NCI-H128 (cell line): Measurements from ENCODE around the gene PTPN4.
"Not testable (repeated sequence)": the region's sequence is repeated elsewhere in the genome, so short reads cannot be mapped to it uniquely, and the experiment has no call there.

Experiments
- DNase-seq: peaks from one replicate; lab custom pipeline; 2025; ENCODE audit not compliant: unreplicated experiment; lab: John Stamatoyannopoulos, UW

PTPN4 gene

DNA sequence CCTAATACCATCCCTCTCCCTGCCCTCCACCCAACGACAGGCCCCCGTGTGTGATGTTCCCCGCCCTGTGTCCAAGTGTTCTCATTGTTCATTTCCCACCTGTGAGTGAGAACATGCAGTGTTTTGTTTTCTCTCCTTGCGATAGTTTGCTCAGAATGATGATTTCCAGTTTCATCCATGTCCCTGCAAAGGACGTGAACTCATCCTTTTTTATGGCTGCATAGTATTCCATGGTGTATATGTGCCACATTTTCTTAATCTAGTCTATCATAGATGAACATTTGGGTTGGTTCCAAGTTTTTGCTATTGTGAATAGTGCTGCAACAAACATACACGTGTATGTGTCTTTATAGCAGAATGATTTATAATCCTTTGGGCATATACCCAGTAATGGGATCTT, 44.7 kb downstream of the PTPN4 start:
- DNase-seq, result not testable (repeated sequence)

DNA sequence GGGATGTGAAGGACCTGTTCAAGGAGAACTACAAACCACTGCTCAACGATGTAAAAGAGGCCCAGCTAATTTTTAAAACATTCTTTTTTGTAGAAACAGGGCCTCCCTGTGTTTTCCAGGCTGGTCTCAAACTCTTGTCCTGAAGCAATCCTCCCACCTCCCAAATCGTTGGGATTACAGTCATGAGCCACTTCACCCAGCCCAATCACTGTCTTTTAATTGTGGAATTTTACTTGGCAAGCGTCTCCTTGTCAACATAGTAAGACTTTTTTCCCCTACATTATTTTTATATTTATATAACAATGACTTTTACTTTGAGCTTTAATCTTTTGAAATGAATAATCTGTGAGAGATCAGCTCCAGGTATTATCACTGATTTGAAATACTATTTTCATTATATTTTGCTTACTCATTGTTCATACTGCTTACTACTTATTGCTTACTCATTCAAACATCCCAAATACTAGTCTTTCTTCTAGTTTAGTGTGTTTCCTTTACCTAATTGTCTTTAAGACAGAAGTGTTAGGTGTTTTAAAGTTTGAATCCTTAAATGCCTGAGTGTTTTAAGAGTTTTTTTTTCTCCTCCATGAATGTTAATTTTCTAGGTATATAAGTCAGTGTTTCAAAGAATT, 48.9 kb downstream of the PTPN4 start:
- no peak for DNase-seq

DNA sequence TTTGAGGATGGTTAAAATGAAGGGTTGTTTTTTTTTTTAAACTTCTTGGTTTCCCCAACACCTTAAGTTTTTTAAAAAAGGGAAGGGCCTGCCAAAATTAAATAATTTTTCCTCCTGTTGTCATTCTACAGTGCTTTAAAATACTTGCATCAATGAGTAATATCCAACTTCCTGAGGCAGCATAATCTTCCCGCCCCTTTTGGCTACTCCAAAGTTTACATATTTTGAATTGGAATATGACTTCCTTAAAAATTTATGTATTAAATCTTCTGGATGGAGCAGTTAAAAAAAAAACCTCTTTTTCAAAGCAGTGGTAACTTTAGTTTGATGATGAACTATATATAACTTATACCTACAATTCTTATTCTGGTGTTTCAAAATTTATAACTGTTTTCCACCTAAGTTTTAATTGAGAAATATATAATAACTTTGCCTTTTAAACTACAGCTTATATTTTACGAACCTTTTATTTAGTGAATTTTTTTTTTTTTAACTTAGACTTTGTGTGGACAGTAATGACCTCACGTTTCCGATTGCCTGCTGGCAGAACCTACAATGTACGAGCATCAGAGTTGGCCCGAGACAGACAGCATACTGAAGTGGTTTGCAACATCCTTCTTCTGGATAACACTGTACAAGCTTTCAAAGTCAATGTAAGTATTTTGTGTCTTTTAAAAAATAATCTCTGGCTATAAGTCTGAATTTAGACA, 49.8 kb downstream of the PTPN4 start:
- DNase-seq, result no peak

DNA sequence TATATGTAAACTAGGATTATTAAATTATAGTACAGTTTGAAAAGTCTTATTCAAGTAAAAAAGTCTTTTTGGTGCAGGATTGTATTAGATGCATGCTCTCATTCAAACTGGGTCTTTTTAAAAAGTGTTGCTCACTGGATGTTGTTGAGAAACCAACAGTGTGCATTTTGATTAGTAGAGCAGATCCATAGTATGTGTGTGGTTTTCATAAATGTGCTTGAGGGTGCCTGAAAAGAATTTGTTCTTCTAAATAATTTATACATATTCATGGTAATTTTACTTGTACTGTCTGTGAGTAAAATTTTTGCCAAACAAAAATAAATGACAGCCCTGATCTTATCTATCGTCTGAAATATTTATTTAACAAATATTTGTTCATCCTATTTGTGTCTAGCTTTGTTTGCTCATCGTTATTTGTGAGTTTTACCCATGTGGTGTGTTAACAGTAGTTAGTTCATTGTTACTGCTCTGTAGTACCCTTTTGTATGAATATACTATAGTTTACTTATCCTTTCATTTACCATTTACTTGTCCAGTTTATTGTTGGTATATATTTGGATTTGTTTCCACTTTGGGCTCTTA, 50.4 kb downstream of the PTPN4 start:
- DNase-seq, result no peak

DNA sequence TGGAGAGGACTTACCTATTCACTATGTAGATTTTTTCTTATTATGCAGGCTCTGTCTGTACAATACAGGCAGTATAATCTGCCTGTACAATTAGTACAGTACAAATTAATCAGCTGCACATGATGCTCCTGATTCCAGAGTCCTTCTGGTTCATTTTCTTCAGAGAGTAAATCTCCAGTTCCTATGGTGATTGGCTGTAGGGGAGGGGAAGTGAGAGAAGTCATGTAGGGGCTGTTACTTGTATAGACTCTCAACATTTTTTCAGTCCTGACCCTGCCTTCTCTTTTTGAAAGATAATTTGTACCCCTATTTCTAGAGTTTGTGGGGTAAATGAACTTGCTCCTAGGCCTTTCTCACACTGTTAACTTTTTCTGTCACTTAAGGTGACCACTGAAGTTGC, 54.5 kb downstream of the PTPN4 start:
- DNase-seq, result no peak

DNA sequence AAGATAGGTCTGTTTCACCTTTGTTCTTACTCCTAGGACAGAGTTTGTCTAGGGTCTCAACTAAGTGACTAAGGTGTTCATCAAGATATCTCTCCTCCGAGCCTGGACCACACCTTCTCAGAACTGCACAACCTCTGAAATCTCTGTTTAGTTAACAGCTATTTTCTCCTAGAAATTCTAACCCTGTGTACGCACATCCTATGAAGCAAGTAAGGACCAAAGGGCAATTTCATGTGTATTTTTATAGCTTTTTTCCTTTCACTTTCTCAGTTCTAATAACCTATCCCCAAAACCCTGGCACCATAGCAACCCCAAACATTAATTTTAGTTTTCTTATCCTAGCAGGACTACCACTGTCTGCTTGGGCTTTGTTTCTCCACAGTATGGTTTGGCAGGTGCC, 59.1 kb downstream of the PTPN4 start:
- DNase-seq, result no peak

DNA sequence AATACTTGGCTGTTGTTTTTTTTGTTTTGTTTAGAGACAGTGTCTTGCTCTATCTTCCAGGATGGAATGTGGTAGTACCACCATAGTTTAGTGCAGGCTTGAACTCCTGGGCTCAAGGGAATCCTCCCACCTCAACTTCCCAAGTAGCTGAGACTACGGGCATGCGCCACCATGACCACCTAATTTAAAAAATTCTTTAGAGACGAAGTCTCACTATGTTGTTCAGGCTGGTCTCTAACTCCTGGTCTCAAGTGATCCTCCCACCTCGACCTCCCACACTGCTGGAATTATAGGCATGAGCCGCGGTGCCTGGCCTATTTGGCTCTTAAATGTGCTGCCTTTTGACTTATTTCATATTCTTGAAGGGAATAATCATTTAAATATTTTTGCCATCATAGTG, 60.1 kb downstream of the PTPN4 start:
- DNase-seq, result no peak

DNA sequence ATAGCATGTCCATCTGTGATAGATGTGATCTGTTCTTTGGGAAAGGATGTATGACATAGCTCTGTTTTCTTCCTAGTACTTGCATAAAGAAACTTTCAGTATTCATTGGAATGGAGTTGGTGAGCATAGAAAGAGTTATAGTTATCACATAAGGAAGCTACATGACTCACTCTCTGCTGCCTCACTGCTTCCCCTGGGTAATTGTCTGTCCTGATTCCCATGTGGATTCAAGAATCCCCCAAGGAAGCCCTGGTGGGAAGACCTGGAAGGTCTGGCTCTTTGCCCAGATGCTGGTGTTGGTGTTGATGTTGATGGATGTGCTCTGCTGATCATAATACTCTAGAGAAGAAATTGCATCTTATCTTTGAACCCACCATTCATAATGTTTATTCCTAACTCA, 60.6 kb downstream of the PTPN4 start:
- no peak for DNase-seq

DNA sequence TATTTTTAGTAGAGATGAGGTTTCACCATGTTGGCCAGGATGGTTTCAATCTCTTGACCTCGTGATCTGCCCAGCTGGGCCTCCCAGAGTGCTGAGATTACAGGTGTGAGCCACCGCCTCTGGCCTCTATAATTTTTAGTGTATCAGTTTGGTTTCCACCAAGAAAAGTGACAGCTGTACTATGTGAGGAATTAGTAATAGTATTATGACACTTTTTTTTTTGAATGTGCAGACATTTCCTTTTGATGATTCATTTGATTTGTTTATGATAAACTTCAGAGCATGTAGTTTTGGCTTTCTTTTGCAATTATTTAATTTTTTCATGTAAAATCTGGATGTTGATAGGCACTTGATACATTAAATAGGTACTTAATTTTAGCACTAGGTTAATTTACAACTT, 61.5 kb downstream of the PTPN4 start:
- no peak for DNase-seq

DNA sequence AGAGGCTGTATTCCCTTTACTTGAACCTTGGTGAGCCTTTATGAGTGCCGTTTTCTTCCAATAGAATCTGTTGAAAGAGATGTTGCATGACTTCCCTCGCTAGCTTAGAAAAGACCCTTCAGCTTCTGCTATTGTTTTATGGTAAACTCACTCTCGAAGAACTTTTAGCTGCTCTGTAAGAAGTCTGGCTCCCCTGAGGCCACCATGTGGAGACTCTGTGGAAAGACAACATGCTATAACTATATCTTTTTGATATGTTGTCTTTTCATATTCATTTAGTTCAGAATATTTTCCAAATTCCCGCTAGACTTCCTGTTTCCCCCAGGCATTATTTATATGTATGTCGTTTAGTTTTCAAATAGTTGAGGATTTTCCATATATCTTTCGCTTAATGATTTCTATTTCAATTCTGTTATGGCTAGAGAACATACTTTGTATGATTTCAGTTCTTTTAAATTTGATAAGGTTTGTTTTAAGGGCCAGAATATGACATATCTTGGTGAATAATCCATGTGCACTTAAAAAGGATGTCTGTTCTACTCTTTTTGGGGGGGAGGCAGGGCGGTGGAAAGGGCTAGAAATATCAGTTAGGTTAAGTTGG, 64.1 kb downstream of the PTPN4 start:
- no peak for DNase-seq

DNA sequence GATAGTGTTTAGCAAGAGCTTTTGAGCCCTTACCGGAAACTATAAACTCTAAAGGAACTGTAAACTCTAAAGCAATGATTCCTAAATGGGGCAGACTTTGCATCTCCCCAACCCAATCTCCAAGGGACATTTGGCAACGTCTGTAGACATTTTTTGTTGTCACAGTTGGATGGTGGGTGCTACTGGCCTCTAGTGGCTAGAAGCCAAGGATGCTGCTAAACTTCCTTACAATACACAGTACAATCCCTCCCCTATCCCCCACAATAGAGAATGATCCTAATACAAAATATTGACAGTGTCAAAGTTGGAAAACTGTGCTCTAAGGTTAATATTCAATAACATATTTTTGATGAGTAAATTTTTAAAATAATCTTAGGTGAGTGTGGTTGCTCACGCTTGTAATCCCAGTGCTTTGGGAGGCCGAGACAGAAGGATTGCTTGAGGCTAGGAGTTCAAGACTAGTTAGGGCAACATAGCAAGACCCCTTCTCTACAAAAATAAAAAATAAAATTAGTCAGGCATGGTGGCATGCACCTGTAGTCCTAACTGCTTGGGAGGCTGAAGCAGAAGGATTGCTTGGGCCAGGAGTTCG, 66.7 kb downstream of the PTPN4 start:
- no peak for DNase-seq

DNA sequence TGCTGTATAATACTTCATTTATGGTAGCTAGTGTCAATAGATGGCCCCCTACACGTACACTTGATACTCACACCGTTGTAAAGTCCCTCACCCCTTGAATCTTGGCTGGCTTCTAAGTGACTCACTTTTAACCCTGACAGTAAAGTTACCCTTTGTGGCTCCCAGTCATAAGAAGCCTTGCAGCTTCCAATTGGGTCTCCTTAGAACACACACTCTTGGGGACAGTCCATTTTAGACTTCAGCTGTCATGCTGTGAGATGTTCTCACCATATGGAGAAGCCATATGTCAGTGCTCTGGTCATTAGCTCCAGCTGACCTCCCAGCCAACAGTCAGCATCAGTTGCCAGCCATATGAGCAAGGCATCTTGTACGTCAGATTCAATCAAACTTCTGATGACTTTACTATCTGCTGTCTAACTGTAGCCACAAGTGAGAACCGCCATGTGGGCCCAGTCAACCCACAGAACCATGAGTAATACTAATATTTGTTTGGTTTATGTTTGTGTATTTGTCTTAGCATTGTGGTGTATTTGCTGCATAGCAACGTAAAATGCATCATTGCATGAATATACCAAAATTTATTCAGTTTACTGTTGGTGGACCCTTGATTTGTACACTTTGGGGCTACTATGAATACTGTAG, 68.3 kb downstream of the PTPN4 start:
- no peak for DNase-seq

DNA sequence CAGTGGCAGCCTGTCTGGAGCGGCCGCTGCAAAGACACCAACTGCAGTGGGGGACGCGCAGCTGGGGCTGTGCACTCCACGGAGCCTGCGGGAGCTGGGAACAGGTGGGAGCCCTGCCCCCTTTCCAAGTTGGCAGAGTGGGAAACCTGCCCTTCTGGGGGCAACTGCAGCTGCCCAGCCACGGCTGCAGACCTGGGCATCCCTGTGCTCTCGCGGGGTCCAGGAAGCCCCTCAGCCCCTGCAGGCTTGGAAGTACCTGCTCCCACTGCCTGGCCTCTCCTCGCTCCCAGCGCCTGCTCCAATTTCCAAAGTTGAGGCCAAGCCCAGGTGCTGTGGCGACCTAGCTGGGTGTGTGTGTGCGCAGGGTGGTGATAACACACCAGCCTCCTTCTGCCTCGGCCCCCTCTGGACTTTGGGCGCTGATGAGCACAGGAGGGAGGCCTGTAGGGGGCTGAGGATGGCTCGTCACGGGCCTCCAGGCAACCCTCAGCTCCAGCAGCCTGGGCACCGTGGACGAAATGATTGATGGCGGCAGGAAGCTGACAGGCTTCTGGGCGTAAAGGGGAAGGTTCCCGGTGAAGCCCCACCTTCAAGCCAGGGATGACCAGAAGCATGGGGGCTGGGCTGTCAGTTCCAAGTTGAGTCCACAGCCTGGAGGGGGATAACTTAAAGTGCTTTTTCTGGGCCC, 76.9 kb downstream of the PTPN4 start:
- no peak for DNase-seq

DNA sequence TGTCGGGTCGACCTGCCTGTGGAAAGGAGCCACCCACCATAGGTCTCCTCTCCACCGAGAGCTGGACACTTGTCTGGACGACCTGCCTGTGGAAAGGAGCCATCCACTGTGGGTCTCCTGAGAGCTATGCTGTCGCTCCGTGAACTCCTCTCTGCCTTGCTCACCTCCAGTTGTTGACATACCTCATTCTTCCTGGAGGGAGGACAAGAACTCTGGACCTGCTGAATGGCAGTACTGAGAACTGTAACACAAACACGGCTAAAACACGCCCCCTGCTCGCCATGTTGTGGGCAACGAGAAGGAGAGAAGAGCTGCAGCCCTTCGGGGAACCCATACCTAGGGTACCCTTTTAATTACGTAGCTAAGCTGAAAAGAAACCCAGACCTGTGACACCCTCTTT, 77.6 kb downstream of the PTPN4 start:
- DNase-seq, result no peak

DNA sequence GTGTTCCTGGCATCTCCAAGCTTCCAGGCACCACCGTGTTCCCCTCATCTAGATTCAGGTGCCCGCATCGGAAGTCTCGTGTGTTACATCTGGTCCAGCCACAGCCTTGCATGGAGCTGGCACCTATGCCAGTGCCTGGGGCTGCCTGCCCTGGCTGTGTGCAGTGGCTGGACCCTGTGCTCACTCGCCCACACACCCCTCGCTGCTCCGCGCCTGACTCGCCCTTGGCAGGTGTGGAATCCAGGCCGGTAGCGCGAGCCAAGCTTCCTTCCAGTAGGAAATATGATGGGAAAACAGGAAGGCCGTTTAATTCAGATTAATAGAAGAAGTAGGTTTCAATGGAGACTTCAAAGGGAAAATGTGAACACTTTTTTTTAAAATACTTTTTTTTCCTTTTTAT, 78.0 kb downstream of the PTPN4 start:
- no peak for DNase-seq

DNA sequence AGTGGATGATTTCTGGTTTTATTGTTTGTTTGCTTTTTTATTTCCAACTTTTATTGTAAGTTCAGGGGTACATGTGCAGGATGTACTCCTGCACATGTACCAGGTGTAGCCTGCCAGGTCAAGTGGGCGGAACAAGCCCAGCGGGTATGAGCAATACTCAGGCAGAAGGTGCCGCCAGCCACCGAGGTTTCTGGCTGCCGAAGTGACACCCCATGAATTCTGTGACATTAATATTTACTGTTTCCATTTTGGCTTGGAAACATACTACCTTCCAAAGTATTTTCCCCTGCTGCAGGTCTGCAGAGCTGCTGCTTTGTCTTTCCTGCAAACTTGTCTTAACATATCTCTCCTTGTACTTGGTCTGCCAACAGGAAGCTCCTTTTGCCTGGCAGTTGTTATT, 78.5 kb downstream of the PTPN4 start:
- DNase-seq, result no peak

DNA sequence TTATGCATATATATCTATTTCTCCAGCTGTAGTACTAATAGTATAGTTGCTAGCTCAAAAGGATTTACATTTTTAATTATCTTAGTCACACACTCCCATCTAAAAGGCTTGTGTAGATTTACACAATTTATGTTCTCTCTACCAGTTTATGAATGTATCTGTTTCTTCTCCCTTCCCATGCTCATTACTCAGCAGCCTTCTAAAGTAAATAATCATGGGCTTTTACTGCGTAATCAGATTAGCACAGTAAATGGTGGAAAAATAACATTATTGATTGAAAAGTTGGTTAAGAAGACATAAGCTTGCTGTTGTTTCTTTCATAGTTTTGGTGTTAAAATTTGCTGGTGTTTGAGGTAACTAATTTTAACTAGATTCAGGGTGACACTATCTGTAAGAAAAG, 81.8 kb downstream of the PTPN4 start:
- DNase-seq, result no peak

DNA sequence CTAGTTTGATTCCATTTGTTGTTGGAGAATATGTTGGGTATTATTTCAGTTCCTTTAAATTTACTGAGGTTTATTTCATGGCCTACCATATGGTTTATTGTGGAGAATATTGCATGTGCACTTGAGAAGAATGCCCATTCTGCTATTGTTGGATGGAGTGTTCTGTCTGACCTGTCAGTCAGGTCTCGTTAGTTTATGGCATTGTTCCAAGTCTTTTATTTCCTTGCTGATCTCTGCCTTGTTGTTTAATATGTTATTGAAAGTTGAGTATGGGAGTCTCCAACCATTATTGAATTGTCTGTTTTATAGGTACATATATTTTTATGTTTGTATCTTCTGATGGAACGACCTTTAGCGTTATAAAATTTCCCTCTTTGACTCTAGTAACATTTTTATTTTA, 86.3 kb downstream of the PTPN4 start:
- no peak for DNase-seq

DNA sequence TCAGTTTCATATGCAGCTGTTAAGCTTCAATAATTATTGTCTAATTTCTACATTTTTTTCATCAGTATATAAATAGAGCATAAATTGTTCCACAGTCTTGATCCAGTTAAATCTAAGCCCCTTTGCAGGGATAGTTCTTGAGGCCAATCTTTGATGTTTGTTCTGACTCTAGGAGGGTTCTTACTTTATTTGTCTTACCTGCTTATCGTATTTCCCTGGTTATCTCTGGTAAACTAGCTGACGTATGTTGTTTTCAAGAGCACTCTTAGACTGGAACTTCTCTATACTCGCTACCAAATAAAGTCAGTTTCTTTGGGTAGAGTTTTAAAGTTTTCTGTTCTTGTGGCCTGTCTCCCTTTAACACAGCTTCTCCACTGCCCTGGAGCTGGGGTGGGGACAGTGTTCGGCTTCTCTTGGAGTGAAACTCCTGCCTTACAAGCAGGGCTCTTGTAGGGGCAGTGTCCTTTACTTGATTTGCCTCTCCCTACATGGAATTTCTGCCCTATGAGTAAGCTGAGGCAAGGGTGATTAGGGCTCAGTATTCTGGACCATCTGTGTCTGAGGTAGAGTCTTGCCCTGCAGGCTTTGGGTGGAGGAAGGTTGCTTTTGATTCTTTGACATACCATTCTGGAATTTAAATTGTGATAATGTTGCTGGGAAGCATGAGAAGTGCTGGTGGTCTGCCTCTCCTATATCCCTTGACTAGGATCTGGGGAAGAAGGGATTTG, 90.3 kb downstream of the PTPN4 start:
- no peak for DNase-seq

DNA sequence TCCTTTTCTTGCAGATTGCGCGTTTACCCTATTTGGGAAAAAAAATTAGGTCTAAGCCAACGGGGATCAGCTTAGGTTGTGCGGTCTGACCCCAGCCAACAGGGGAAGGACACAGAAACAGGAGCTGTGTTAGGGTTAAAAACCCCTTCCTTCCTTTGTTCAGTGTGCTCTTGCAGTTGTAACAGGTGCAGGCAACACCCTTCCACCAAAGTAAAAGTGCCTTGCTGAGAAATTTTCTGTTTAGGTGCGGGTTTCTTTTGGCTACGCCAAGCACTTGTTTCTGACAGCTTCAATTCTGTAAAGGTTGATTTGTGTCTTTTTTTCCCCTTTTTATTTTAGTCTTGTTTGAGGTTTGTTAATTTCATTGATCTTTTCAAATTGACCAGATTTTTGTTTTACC, 92.5 kb downstream of the PTPN4 start:
- DNase-seq, result no peak
